ENCODE results near the gene CCDC194. TPM values are rescaled to one million over a fixed set of nuclear protein-coding genes. Genes with fewer than 3 reads are reported as not detected.
"Not testable (repeated sequence)": the region's sequence is repeated elsewhere in the genome, so short reads cannot be mapped to it uniquely, and the experiment has no call there.

CCDC194 gene
- total RNA-seq, 2 donors from 2014 or later, result 2.0 to 3.4 TPM

GRCh38 chr19:17376935-17377600 is 16.9 kb downstream of the CCDC194 start, which contains the start of gene PLVAP:
Gene PLVAP (minus strand): TSS chr19:17377342. CDS start chr19:17377288, 54 bp downstream.
- H3K9me3 ChIP-seq (ENCODE audit: control insufficient read depth, low read length), result no peaks in the 10 kb centered on the region
- H3K9ac ChIP-seq (ENCODE audit: extremely low read depth, low read length, poor library complexity, severe bottlenecking), result no peak within 1 kb of the TSS
- H3K27me3 Mint-ChIP-seq (ENCODE audit: insufficient read depth), result peaks cover 2% of the 10 kb centered on the region
- H3K4me3 Mint-ChIP-seq, result no peak within 1 kb of the TSS
- TF ChIP-seq, protein P1, sequence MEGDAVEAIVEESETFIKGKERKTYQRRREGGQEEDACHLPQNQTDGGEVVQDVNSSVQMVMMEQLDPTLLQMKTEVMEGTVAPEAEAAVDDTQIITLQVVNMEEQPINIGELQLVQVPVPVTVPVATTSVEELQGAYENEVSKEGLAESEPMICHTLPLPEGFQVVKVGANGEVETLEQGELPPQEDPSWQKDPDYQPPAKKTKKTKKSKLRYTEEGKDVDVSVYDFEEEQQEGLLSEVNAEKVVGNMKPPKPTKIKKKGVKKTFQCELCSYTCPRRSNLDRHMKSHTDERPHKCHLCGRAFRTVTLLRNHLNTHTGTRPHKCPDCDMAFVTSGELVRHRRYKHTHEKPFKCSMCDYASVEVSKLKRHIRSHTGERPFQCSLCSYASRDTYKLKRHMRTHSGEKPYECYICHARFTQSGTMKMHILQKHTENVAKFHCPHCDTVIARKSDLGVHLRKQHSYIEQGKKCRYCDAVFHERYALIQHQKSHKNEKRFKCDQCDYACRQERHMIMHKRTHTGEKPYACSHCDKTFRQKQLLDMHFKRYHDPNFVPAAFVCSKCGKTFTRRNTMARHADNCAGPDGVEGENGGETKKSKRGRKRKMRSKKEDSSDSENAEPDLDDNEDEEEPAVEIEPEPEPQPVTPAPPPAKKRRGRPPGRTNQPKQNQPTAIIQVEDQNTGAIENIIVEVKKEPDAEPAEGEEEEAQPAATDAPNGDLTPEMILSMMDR (conservative IDR thresholded peaks at IDR 0.05), result no peak
- no peak within 1 kb of the TSS for H3K4me3 ChIP-seq (ENCODE audit: low read length)
- H3K36me3 ChIP-seq (ENCODE audit: control insufficient read depth, insufficient read depth, low read length), result no peaks in the 10 kb centered on the region
- peaks cover 4% of the 10 kb centered on the region for H3K9me3 Mint-ChIP-seq
- no peak within 1 kb of the TSS for H3K27ac ChIP-seq (ENCODE audit: low read depth, low read length)
- H3K27ac Mint-ChIP-seq, result no peak within 1 kb of the TSS
- H3K4me1 ChIP-seq (ENCODE audit: control insufficient read depth, insufficient read depth, low read length), result no peaks in the 10 kb centered on the region
- no peak for DNase-seq
- 93 to 95% methylated on average over 21 to 39 of the region's 39 CpGs for WGBS, 2 experiments (ENCODE audit: insufficient coverage in 1 of 2, insufficient read length in 1 of 2)
- H3K4me1 Mint-ChIP-seq, result peaks cover 2% of the 10 kb centered on the region
- no peaks in the 10 kb centered on the region for H3K27me3 ChIP-seq (ENCODE audit: control insufficient read depth, insufficient read depth, low read length, poor library complexity, severe bottlenecking)
- no peaks in the 10 kb centered on the region for H3K36me3 Mint-ChIP-seq (ENCODE audit: low read depth)

- Histone ChIP-seq H3K9me3 (ENCODE audit: control insufficient read depth, low read length) (no peaks in the 10 kb centered on the region), H3K27ac (ENCODE audit: low read depth, low read length) (no peak overlapping the region), H3K27me3 (ENCODE audit: control insufficient read depth, insufficient read depth, low read length, poor library complexity, severe bottlenecking) (no peaks in the 10 kb centered on the region), H3K9ac (ENCODE audit: extremely low read depth, low read length, poor library complexity, severe bottlenecking) (no peak overlapping the region), H3K36me3 (ENCODE audit: control insufficient read depth, insufficient read depth, low read length) (no peaks in the 10 kb centered on the region), H3K4me1 (ENCODE audit: control insufficient read depth, insufficient read depth, low read length) (no peaks in the 10 kb centered on the region), H3K4me3 (ENCODE audit: low read length) (no peak overlapping the region)
- WGBS, 2 experiments (ENCODE audit: insufficient coverage in 1 of 2, insufficient read length in 1 of 2), result 87 to 93% methylated on average over 4 to 7 of the region's 8 CpGs
- no peaks in the 10 kb centered on the region for H3K9me3 Mint-ChIP-seq
- peaks cover 8% of the 10 kb centered on the region for H3K27me3 Mint-ChIP-seq (ENCODE audit: insufficient read depth)
- H3K36me3 Mint-ChIP-seq (ENCODE audit: low read depth), result no peaks in the 10 kb centered on the region
- H3K4me3 Mint-ChIP-seq, result no peak overlapping the region
- TF ChIP-seq, protein P1 (conservative IDR thresholded peaks at IDR 0.05), result no peak
- no peak for DNase-seq
- no peaks in the 10 kb centered on the region for H3K4me1 Mint-ChIP-seq
- H3K27ac Mint-ChIP-seq, result no peak overlapping the region
These were observed 23.9 kb downstream of the CCDC194 start for GRCh38 chr19:17370026-17370587.

DNA sequence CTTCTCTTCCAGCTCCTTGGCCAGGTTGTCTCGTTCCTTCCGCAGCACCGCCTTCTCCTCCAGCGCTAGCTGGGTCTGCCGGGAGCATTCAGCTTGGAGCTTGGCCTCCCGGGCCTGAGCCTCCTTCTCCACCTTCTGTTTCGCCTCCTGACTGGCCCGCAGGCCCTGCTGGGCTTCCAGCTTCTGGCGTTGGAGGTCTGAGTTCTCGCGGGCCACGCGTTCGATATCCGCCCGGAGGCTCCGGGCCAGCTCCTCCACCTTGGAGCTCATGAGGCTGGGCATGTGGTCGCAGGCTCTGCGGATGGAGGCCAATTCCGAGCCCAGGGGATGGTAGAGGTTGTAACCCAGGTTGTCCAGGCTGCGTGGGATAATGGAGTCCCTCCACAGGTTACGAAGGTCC is 28.6 kb downstream of the CCDC194 start:
- Histone ChIP-seq H3K9me3 (ENCODE audit: control insufficient read depth, low read length) (no peaks in the 10 kb centered on the region), H3K36me3 (ENCODE audit: control insufficient read depth, insufficient read depth, low read length) (no peaks in the 10 kb centered on the region), H3K27ac (ENCODE audit: low read depth, low read length) (no peak overlapping the region), H3K27me3 (ENCODE audit: control insufficient read depth, insufficient read depth, low read length, poor library complexity, severe bottlenecking) (no peaks in the 10 kb centered on the region), H3K4me1 (ENCODE audit: control insufficient read depth, insufficient read depth, low read length) (no peaks in the 10 kb centered on the region), H3K4me3 (ENCODE audit: low read length) (no peak overlapping the region), H3K9ac (ENCODE audit: extremely low read depth, low read length, poor library complexity, severe bottlenecking) (no peak overlapping the region)
- Mint-ChIP-seq H3K27ac (no peak overlapping the region), H3K9me3 (peaks cover 2% of the 10 kb centered on the region), H3K4me3 (no peak overlapping the region), H3K4me1 (no peaks in the 10 kb centered on the region), H3K27me3 (ENCODE audit: insufficient read depth) (peaks cover 18% of the 10 kb centered on the region), H3K36me3 (ENCODE audit: low read depth) (no peaks in the 10 kb centered on the region)
- TF ChIP-seq, protein P1 (conservative IDR thresholded peaks at IDR 0.05), result no peak
- no peak for DNase-seq
- 94 to 96% methylated on average over 17 to 22 of the region's 22 CpGs for WGBS, 2 experiments (ENCODE audit: insufficient coverage in 1 of 2, insufficient read length in 1 of 2)

- H3K9me3 Mint-ChIP-seq; H3K27ac Mint-ChIP-seq; H3K9me3 ChIP-seq (ENCODE audit: control insufficient read depth, low read length); DNase-seq; H3K9ac ChIP-seq (ENCODE audit: extremely low read depth, low read length, poor library complexity, severe bottlenecking); H3K4me1 Mint-ChIP-seq; H3K4me1 ChIP-seq (ENCODE audit: control insufficient read depth, insufficient read depth, low read length); H3K4me3 ChIP-seq (ENCODE audit: low read length); H3K27ac ChIP-seq (ENCODE audit: low read depth, low read length); H3K36me3 ChIP-seq (ENCODE audit: control insufficient read depth, insufficient read depth, low read length); H3K4me3 Mint-ChIP-seq; H3K36me3 Mint-ChIP-seq (ENCODE audit: low read depth); H3K27me3 ChIP-seq (ENCODE audit: control insufficient read depth, insufficient read depth, low read length, poor library complexity, severe bottlenecking): not testable (repeated sequence)
- WGBS, 2 experiments (ENCODE audit: insufficient coverage in 1 of 2, insufficient read length in 1 of 2), result 90 to 96% methylated on average over 15 to 20 of the region's 20 CpGs
- H3K27me3 Mint-ChIP-seq (ENCODE audit: insufficient read depth), result peaks cover 18% of the 10 kb centered on the region
These were observed 30.0 kb downstream of the CCDC194 start for GRCh38 chr19:17363852-17364605.
